B cell (primary cell): ENCODE data around the gene CACNG6. TPM values are rescaled to one million over a fixed set of nuclear protein-coding genes. Genes with fewer than 3 reads are reported as not detected.

ENCODE experiments used
- ATAC-seq: fragments of 200-7000 bp; cut with Tn5 transposase; one replicate; pipeline ENCODE4 v1.10.0; 2021; ENCODE audit warnings: low read depth, mild to moderate bottlenecking, moderate number of reproducible peaks, moderate library complexity
- CTCF ChIA-PET: fragments of 350-600 bp; sonication (Branson Sonifier 250); formaldehyde crosslinking; loops from one replicate; lab custom pipeline; 2021; ENCODE audit warnings: antibody characterized with exemption, inconsistent platforms; lab: Charles Lee
- POLR2A ChIA-PET: fragments of 350-600 bp; sonication (Branson Sonifier 250); formaldehyde crosslinking; loops from one replicate; lab custom pipeline; 2021; ENCODE audit warnings: antibody characterized with exemption; lab: Charles Lee
- DNase-seq: peaks from one replicate; pipeline ENCODE4 v3.0.0; 2013
- H2AFZ ChIP-seq: 2 replicates; pipeline ENCODE4 v1.6.1; 2012; ENCODE audit warnings: mild to moderate bottlenecking, low read depth, low read length; ENCODE audit not compliant: insufficient read depth, poor library complexity, severe bottlenecking
- H3K27ac ChIP-seq, 2 donors: 1 replicate in 1 of 2; 2 replicates in 1 of 2; pipeline ENCODE4 v1.5.1; 2012 to 2013; ENCODE audit warnings: low read length in 2 of 2, mild to moderate bottlenecking in 2 of 2, moderate library complexity in 1 of 2
- H3K27me3 ChIP-seq, 4 experiments: fragments of 200-600 bp in 1 of 4; sonication (generic) in 1 of 4; replicated peaks in 1 of 4; 1 replicate in 2 of 4; 2 replicates in 2 of 4; pipeline versions ENCODE4 v1.6.1 to v1.7.0; 2013 to 2016; ENCODE audit warnings: low read length in 3 of 4, mild to moderate bottlenecking in 2 of 4, mixed read lengths in 1 of 4, moderate library complexity in 1 of 4; ENCODE audit not compliant: insufficient read depth in 4 of 4, control insufficient read depth in 3 of 4; ENCODE audit errors: control extremely low read depth in 1 of 4
- H3K36me3 ChIP-seq, 2 experiments: replicated peaks in 1 of 2; 1 replicate in 1 of 2; 2 replicates in 1 of 2; pipeline versions ENCODE4 v1.6.1 to v1.7.1; 2013; ENCODE audit warnings: low read length in 1 of 2; ENCODE audit not compliant: insufficient read depth in 2 of 2, control insufficient read depth in 1 of 2; ENCODE audit errors: control extremely low read depth in 1 of 2, extremely low read depth in 1 of 2
- H3K4me1 ChIP-seq, 2 donors: fragments of 200-600 bp in 1 of 2; sonication (generic) in 1 of 2; 1 replicate in 1 of 2; 2 replicates in 1 of 2; pipeline versions ENCODE4 v1.5.1 to v1.6.1; 2013 to 2017; ENCODE audit warnings: low read length in 2 of 2; ENCODE audit not compliant: control insufficient read depth in 2 of 2, insufficient read depth in 2 of 2
- H3K4me2 ChIP-seq: replicated peaks from 2 replicates; pipeline ENCODE3; 2012; ENCODE audit warnings: mild to moderate bottlenecking, low read depth, low read length; ENCODE audit not compliant: poor library complexity, severe bottlenecking
- H3K4me3 ChIP-seq, 5 experiments: fragments of 200-600 bp in 1 of 5; sonication (generic) in 1 of 5; 1 replicate in 3 of 5; 2 replicates in 2 of 5; pipeline versions ENCODE4 v1.5.1 to v1.7.0; 2011 to 2016; ENCODE audit warnings: low read length in 4 of 5, mild to moderate bottlenecking in 4 of 5, low read depth in 2 of 5, control low read depth in 1 of 5, moderate library complexity in 1 of 5; ENCODE audit not compliant: insufficient read depth in 1 of 5; ENCODE audit errors: control extremely low read depth in 1 of 5, extremely low read depth in 1 of 5
- H3K79me2 ChIP-seq: fragments of 200-600 bp; sonication (generic); one replicate; pipeline ENCODE4 v1.6.0; 2016; ENCODE audit warnings: low read length; ENCODE audit not compliant: control insufficient read depth, insufficient read depth
- H3K9ac ChIP-seq: fragments of 200-600 bp; sonication (generic); 2 replicates; pipeline ENCODE4 v1.6.1; 2017; ENCODE audit warnings: mild to moderate bottlenecking, low read length, moderate library complexity
- H3K9me3 ChIP-seq, 3 donors: one replicate each; pipeline versions ENCODE4 v1.6.1 to v1.7.1; 2013; ENCODE audit warnings: low read length in 2 of 3; ENCODE audit not compliant: control insufficient read depth in 2 of 3, insufficient read depth in 1 of 3; ENCODE audit errors: control extremely low read depth in 1 of 3
- H4K20me1 ChIP-seq: 2 replicates; pipeline ENCODE4 v1.6.0; 2012; ENCODE audit warnings: mild to moderate bottlenecking, low read length; ENCODE audit not compliant: insufficient read depth, control insufficient read depth, poor library complexity, severe bottlenecking
- H3K27ac Mint-ChIP-seq: one replicate; pipeline ENCODE4 v1.8.0; 2021; ENCODE audit warnings: mixed read lengths
- H3K27me3 Mint-ChIP-seq: one replicate; pipeline ENCODE4 v1.8.0; 2021; ENCODE audit warnings: mixed read lengths
- H3K4me1 Mint-ChIP-seq: one replicate; pipeline ENCODE4 v1.8.0; 2021; ENCODE audit warnings: mixed read lengths
- H3K4me3 Mint-ChIP-seq: one replicate; pipeline ENCODE4 v1.8.0; 2021; ENCODE audit warnings: mixed read lengths
- H3K9me3 Mint-ChIP-seq: one replicate; pipeline ENCODE4 v1.8.0; 2022; ENCODE audit warnings: mixed read lengths; ENCODE audit not compliant: insufficient read depth
- CTCF ChIP-seq: fragments of 200-600 bp; IDR thresholded peaks from one replicate; pipeline ENCODE4 v1.8.0; 2022; ENCODE audit warnings: antibody characterized with exemption, mild to moderate bottlenecking
- EZH2 ChIP-seq: IDR thresholded peaks from 2 replicates; pipeline ENCODE4 v1.6.1; 2012; ENCODE audit warnings: borderline replicate concordance, low read depth, mild to moderate bottlenecking, moderate library complexity, low read length; ENCODE audit not compliant: insufficient read depth, poor library complexity, severe bottlenecking
- WGBS: methylation state at CpG from one replicate; pipeline ENCODE4 v1.1.5; 2013; ENCODE audit warnings: missing lambda C conversion rate; ENCODE audit not compliant: insufficient coverage; 5-methylcytosine and 5-hydroxymethylcytosine counted together
- intact Hi-C: fragments of 100-400 bp; cut with micrococcal nuclease; formaldehyde crosslinking; loops from one replicate; pipeline ENCODE4 v1.10.0; 2022
- polyA plus RNA-seq: library from polyadenylated mRNA; depleted of rRNA; stranded (reverse); fragments of >200 nt; gene quantifications from 2 replicates; pipeline ENCODE4 v1.2.3, GENCODE V29; 2012
- total RNA-seq, 2 donors: library from RNA; stranded (reverse); fragments of 120-200 nt in 1 of 2; gene quantifications; 1 replicate in 1 of 2; 2 replicates in 1 of 2; pipeline versions ENCODE4 v1.2.3 to v1.2.4, GENCODE V29; 2013 to 2022

Gene CACNG6
- total and polyA plus RNA-seq, 2 donors (not counting 1 experiment from before 2014, with no cell fraction given): not detected

GRCh38 chr19:53951436-53951835 lies 40.0 kb upstream of the CACNG6 start:
- Histone ChIP-seq H3K27ac (no peak overlapping the region), H3K4me3 (no peak overlapping the region), H2AFZ (no peak overlapping the region), H3K9me3 (peaks cover 0 to 13% (median 2%) of the 10 kb centered on the region in 3 donors), H3K4me2 (no peak overlapping the region), H3K4me1 (no peaks in the 10 kb centered on the region), H3K36me3 (no peaks in the 10 kb centered on the region), H3K27me3 (peaks cover 0 to 8% (median 0%) of the 10 kb centered on the region in 4 experiments), H4K20me1 (no peaks in the 10 kb centered on the region), H3K79me2 (no peaks in the 10 kb centered on the region), H3K9ac (no peak overlapping the region)
- no peak for TF ChIP-seq EZH2
- no peak for TF ChIP-seq CTCF
- ATAC-seq: no peak
- WGBS: 20% methylated on average over 7 of the region's 11 CpGs
- DNase-seq: no peak
- intact Hi-C loops: no loop called here
- H3K27ac Mint-ChIP-seq: no peak overlapping the region
- ChIA-PET CTCF (interaction anchor here (0.8 kb wide), 1 partner anchor 159 kb away, joined by 3 read pairs; no protein-coding TSS in a partner anchor), POLR2A (no interaction called here)
- no peak overlapping the region for H3K4me3 Mint-ChIP-seq
- H3K4me1 Mint-ChIP-seq: no peaks in the 10 kb centered on the region
- H3K27me3 Mint-ChIP-seq: peaks cover 20% of the 10 kb centered on the region
- H3K9me3 Mint-ChIP-seq: no peaks in the 10 kb centered on the region

- H3K27ac ChIP-seq: no peak overlapping the region
- Mint-ChIP-seq H3K4me1 (no peaks in the 10 kb centered on the region), H3K27ac (no peak overlapping the region), H3K27me3 (peaks cover 20% of the 10 kb centered on the region), H3K9me3 (no peaks in the 10 kb centered on the region), H3K4me3 (no peak overlapping the region)
- H3K36me3 ChIP-seq: no peaks in the 10 kb centered on the region
- TF ChIP-seq CTCF (no peak), EZH2 (no peak)
- no CpG with 5 or more reads among the region's 9 CpGs for WGBS
- H3K4me3 ChIP-seq: no peak overlapping the region
- POLR2A ChIA-PET: no interaction called here
- H2AFZ ChIP-seq: no peak overlapping the region
- H3K9me3 ChIP-seq: peaks cover 0 to 13% (median 2%) of the 10 kb centered on the region in 3 donors
- H3K27me3 ChIP-seq: peaks cover 0 to 10% (median 0%) of the 10 kb centered on the region in 4 experiments
- DNase-seq (no peak), ATAC-seq (no peak)
- no peak overlapping the region for H3K4me2 ChIP-seq
- CTCF ChIA-PET: no interaction called here
- no peak overlapping the region for H3K9ac ChIP-seq
- no peaks in the 10 kb centered on the region for H3K4me1 ChIP-seq
- no peaks in the 10 kb centered on the region for H4K20me1 ChIP-seq
- no peaks in the 10 kb centered on the region for H3K79me2 ChIP-seq
- intact Hi-C loops: no loop called here
These were observed 39.5 kb upstream of the CACNG6 start for GRCh38 chr19:53951947-53952346.
